ENCODE data around the gene PROCA1. TPM values are rescaled to one million over a fixed set of nuclear protein-coding genes. Genes with fewer than 3 reads are reported as not detected.
"Not testable (repeated sequence)": the region's sequence is repeated elsewhere in the genome, so short reads cannot be mapped to it uniquely, and the experiment has no call there.

The PROCA1 gene
- total RNA-seq, 1 experiment from 2014 or later: 2.7 TPM

GRCh38 chr17:28737770-28738679 is 26.3 kb upstream of the PROCA1 start:
- H3K9ac ChIP-seq (ENCODE audit: low read length): peak overlapping the region; percentile 42
- no peaks in the 10 kb centered on the region for H3K9me3 ChIP-seq (ENCODE audit: low read length)
- H3K36me3 ChIP-seq (ENCODE audit: insufficient read depth, low read length): no peaks in the 10 kb centered on the region
- peak overlapping the region; percentile 42; the same call in 1 of the 2 replicates for H3K4me3 ChIP-seq (ENCODE audit: low read length)
- H4K20me1 ChIP-seq (ENCODE audit: insufficient read depth, low read depth, low read length): no peaks in the 10 kb centered on the region
- no peaks in the 10 kb centered on the region for H3K9me2 ChIP-seq (replicated peaks; ENCODE audit: insufficient read depth, low read length)
- no peaks in the 10 kb centered on the region for H3K27me3 ChIP-seq (ENCODE audit: low read length)
- peak overlapping the region; percentile 41 for H3K4me2 ChIP-seq (ENCODE audit: low read depth, low read length, poor library complexity, severe bottlenecking)
- H3K27ac ChIP-seq (ENCODE audit: low read length): peak overlapping the region; percentile 55
- peaks cover 49% of the 10 kb centered on the region for H3K4me1 ChIP-seq (ENCODE audit: low read length)
- no peaks in the 10 kb centered on the region for H3K79me2 ChIP-seq (ENCODE audit: low read length)
- peak; percentile 87 for DNase-seq
- H2AFZ ChIP-seq (ENCODE audit: low read length): no peak overlapping the region

GRCh38 chr17:28737316-28737715 is 25.6 kb upstream of the PROCA1 start:
- Histone ChIP-seq H2AFZ (ENCODE audit: low read length) (no peak overlapping the region), H4K20me1 (ENCODE audit: insufficient read depth, low read depth, low read length) (no peaks in the 10 kb centered on the region), H3K9me3 (ENCODE audit: low read length) (no peaks in the 10 kb centered on the region), H3K27ac (ENCODE audit: low read length) (no peak overlapping the region), H3K9me2 (replicated peaks; ENCODE audit: insufficient read depth, low read length) (no peaks in the 10 kb centered on the region), H3K36me3 (ENCODE audit: insufficient read depth, low read length) (no peaks in the 10 kb centered on the region), H3K4me2 (ENCODE audit: low read depth, low read length, poor library complexity, severe bottlenecking) (no peak overlapping the region), H3K27me3 (ENCODE audit: low read length) (no peaks in the 10 kb centered on the region), H3K9ac (ENCODE audit: low read length) (no peak overlapping the region), H3K4me3 (ENCODE audit: low read length) (no peak overlapping the region), H3K79me2 (ENCODE audit: low read length) (no peaks in the 10 kb centered on the region), H3K4me1 (ENCODE audit: low read length) (peaks cover 42% of the 10 kb centered on the region)
- DNase-seq: no peak

GRCh38 chr17:28735913-28736769 is 24.5 kb upstream of the PROCA1 start:
- not testable (repeated sequence) for H3K9me2 ChIP-seq (replicated peaks; ENCODE audit: insufficient read depth, low read length); H3K9ac ChIP-seq (ENCODE audit: low read length); H3K9me3 ChIP-seq (ENCODE audit: low read length); H2AFZ ChIP-seq (ENCODE audit: low read length); H3K27me3 ChIP-seq (ENCODE audit: low read length); H3K4me3 ChIP-seq (ENCODE audit: low read length); H3K36me3 ChIP-seq (ENCODE audit: insufficient read depth, low read length); H3K27ac ChIP-seq (ENCODE audit: low read length); H3K4me2 ChIP-seq (ENCODE audit: low read depth, low read length, poor library complexity, severe bottlenecking); DNase-seq; H4K20me1 ChIP-seq (ENCODE audit: insufficient read depth, low read depth, low read length); H3K79me2 ChIP-seq (ENCODE audit: low read length)
- peaks cover 30% of the 10 kb centered on the region for H3K4me1 ChIP-seq (ENCODE audit: low read length)

GRCh38 chr17:28735242-28735722 is 23.6 kb upstream of the PROCA1 start:
- H3K4me2 ChIP-seq (ENCODE audit: low read depth, low read length, poor library complexity, severe bottlenecking): no peak overlapping the region
- no peak overlapping the region for H2AFZ ChIP-seq (ENCODE audit: low read length)
- H3K4me3 ChIP-seq (ENCODE audit: low read length): no peak overlapping the region
- no peaks in the 10 kb centered on the region for H3K9me3 ChIP-seq (ENCODE audit: low read length)
- peaks cover 22% of the 10 kb centered on the region for H3K4me1 ChIP-seq (ENCODE audit: low read length)
- H3K27ac ChIP-seq (ENCODE audit: low read length): no peak overlapping the region
- H3K27me3 ChIP-seq (ENCODE audit: low read length): no peaks in the 10 kb centered on the region
- H3K9me2 ChIP-seq (replicated peaks; ENCODE audit: insufficient read depth, low read length): no peaks in the 10 kb centered on the region
- no peaks in the 10 kb centered on the region for H4K20me1 ChIP-seq (ENCODE audit: insufficient read depth, low read depth, low read length)
- DNase-seq: no peak
- H3K36me3 ChIP-seq (ENCODE audit: insufficient read depth, low read length): no peaks in the 10 kb centered on the region
- H3K79me2 ChIP-seq (ENCODE audit: low read length): no peaks in the 10 kb centered on the region
- no peak overlapping the region for H3K9ac ChIP-seq (ENCODE audit: low read length)

- Histone ChIP-seq H2AFZ (ENCODE audit: low read length) (no peak overlapping the region), H3K4me2 (ENCODE audit: low read depth, low read length, poor library complexity, severe bottlenecking) (no peak overlapping the region), H3K9me2 (replicated peaks; ENCODE audit: insufficient read depth, low read length) (no peaks in the 10 kb centered on the region), H3K9ac (ENCODE audit: low read length) (no peak overlapping the region), H3K36me3 (ENCODE audit: insufficient read depth, low read length) (no peaks in the 10 kb centered on the region), H3K4me1 (ENCODE audit: low read length) (peaks cover 21% of the 10 kb centered on the region), H3K79me2 (ENCODE audit: low read length) (no peaks in the 10 kb centered on the region), H3K9me3 (ENCODE audit: low read length) (no peaks in the 10 kb centered on the region), H3K4me3 (ENCODE audit: low read length) (no peak overlapping the region), H3K27ac (ENCODE audit: low read length) (no peak overlapping the region), H4K20me1 (ENCODE audit: insufficient read depth, low read depth, low read length) (no peaks in the 10 kb centered on the region), H3K27me3 (ENCODE audit: low read length) (no peaks in the 10 kb centered on the region)
- no peak for DNase-seq
Measured at GRCh38 chr17:28734712-28735241, 23.1 kb upstream of the PROCA1 start.

GRCh38 chr17:28733346-28733745 is 21.7 kb upstream of the PROCA1 start:
- DNase-seq: no peak
- Histone ChIP-seq H3K9ac (ENCODE audit: low read length) (no peak overlapping the region), H3K36me3 (ENCODE audit: insufficient read depth, low read length) (no peaks in the 10 kb centered on the region), H3K27me3 (ENCODE audit: low read length) (no peaks in the 10 kb centered on the region), H3K9me3 (ENCODE audit: low read length) (no peaks in the 10 kb centered on the region), H3K4me1 (ENCODE audit: low read length) (peaks cover 19% of the 10 kb centered on the region), H4K20me1 (ENCODE audit: insufficient read depth, low read depth, low read length) (no peaks in the 10 kb centered on the region), H3K27ac (ENCODE audit: low read length) (no peak overlapping the region), H2AFZ (ENCODE audit: low read length) (no peak overlapping the region), H3K4me2 (ENCODE audit: low read depth, low read length, poor library complexity, severe bottlenecking) (no peak overlapping the region), H3K79me2 (ENCODE audit: low read length) (no peaks in the 10 kb centered on the region), H3K4me3 (ENCODE audit: low read length) (no peak overlapping the region), H3K9me2 (replicated peaks; ENCODE audit: insufficient read depth, low read length) (no peaks in the 10 kb centered on the region)

GRCh38 chr17:28729950-28730330 is 18.3 kb upstream of the PROCA1 start:
- no peaks in the 10 kb centered on the region for H3K36me3 ChIP-seq (ENCODE audit: insufficient read depth, low read length)
- no peak for DNase-seq
- H3K4me3 ChIP-seq (ENCODE audit: low read length): no peak overlapping the region
- H2AFZ ChIP-seq (ENCODE audit: low read length): no peak overlapping the region
- H3K4me2 ChIP-seq (ENCODE audit: low read depth, low read length, poor library complexity, severe bottlenecking): no peak overlapping the region
- no peak overlapping the region for H3K9ac ChIP-seq (ENCODE audit: low read length)
- H3K27ac ChIP-seq (ENCODE audit: low read length): no peak overlapping the region
- no peaks in the 10 kb centered on the region for H3K9me3 ChIP-seq (ENCODE audit: low read length)
- H3K27me3 ChIP-seq (ENCODE audit: low read length): no peaks in the 10 kb centered on the region
- H3K79me2 ChIP-seq (ENCODE audit: low read length): no peaks in the 10 kb centered on the region
- H4K20me1 ChIP-seq (ENCODE audit: insufficient read depth, low read depth, low read length): no peaks in the 10 kb centered on the region
- H3K4me1 ChIP-seq (ENCODE audit: low read length): peaks cover 30% of the 10 kb centered on the region
- no peaks in the 10 kb centered on the region for H3K9me2 ChIP-seq (replicated peaks; ENCODE audit: insufficient read depth, low read length)
